K562 (cell line): ENCODE measurements around the gene CHST14. TPM values are rescaled to one million over a fixed set of nuclear protein-coding genes. Genes with fewer than 3 reads are reported as not detected.

ENCODE experiments used
- ASH1L ChIP-seq: fragments of 450-650 bp; IDR thresholded peaks from 2 replicates; pipeline ENCODE4 v1.6.1; 2018; ENCODE audit warnings: borderline replicate concordance, mild to moderate bottlenecking, low read depth; ENCODE audit not compliant: partially characterized antibody
- CBFB ChIP-seq: sonication (generic); formaldehyde crosslinking; IDR thresholded peaks from 2 replicates; pipeline ENCODE4 v1.4.0; 2020; ENCODE audit warnings: mild to moderate bottlenecking, missing genetic modification reagents
- CCAR2 ChIP-seq: fragments of 200-400 bp; formaldehyde crosslinking; IDR thresholded peaks from 2 replicates; pipeline ENCODE4 v1.6.1; 2017; ENCODE audit warnings: mild to moderate bottlenecking, low read depth, low read length
- HNRNPK ChIP-seq: fragments of 200-400 bp; formaldehyde crosslinking; IDR thresholded peaks from one replicate; pipeline ENCODE4 v1.6.1; 2018; ENCODE audit warnings: mild to moderate bottlenecking, low read depth, low read length; ENCODE audit not compliant: poor library complexity, severe bottlenecking
- NR3C1 ChIP-seq: sonication (generic); formaldehyde crosslinking; IDR thresholded peaks from 2 replicates; pipeline ENCODE4 v1.8.1; 2022; ENCODE audit warnings: missing genetic modification reagents
- PCBP1 ChIP-seq: fragments of 200-400 bp; formaldehyde crosslinking; IDR thresholded peaks from 2 replicates; pipeline ENCODE4 v1.6.1; 2018; ENCODE audit warnings: mild to moderate bottlenecking, low read depth, low read length; ENCODE audit not compliant: poor library complexity, severe bottlenecking
- PHTF2 ChIP-seq: fragments of 250-450 bp; sonication (Bioruptor Pico); IDR thresholded peaks from 2 replicates; pipeline ENCODE4 v1.5.0; 2021; ENCODE audit warnings: mild to moderate bottlenecking
- ZC3H4 ChIP-seq: sonication (generic); formaldehyde crosslinking; IDR thresholded peaks from 2 replicates; pipeline ENCODE4 v1.9.0; 2021; ENCODE audit warnings: missing genetic modification reagents, borderline replicate concordance
- ZNF184 ChIP-seq: sonication (generic); formaldehyde crosslinking; IDR thresholded peaks from 2 replicates; pipeline ENCODE4 v1.5.0; 2020; ENCODE audit warnings: missing genetic modification reagents
- polyA plus RNA-seq, 8 experiments: library from polyadenylated mRNA; depleted of rRNA in 4 of 8; stranded (reverse) in 5 of 8; unstranded in 3 of 8; fragments of >200 nt; fragmentation: Nextera tagmentation in 2 of 8; fragmentation: Illumina TruSeq in 1 of 8; extraction: Ambion mirVana in 2 of 8; extraction: Trizol in 1 of 8; gene quantifications; 2 replicates each; pipeline versions ENCODE4 v1.2.1 to v1.2.3, GENCODE V29; 2011 to 2014; ENCODE audit warnings: inconsistent platforms in 1 of 8, missing spikeins in 1 of 8
- total RNA-seq, 7 experiments: library from RNA; depleted of rRNA in 6 of 7; stranded (reverse); fragments of >200 nt in 6 of 7; fragmentation: Illumina TruSeq in 2 of 7; extraction: Trizol in 2 of 7; gene quantifications; 2 replicates each; pipeline versions ENCODE4 v1.2.1 to v1.2.3, GENCODE V29; 2011 to 2021; ENCODE audit warnings: low replicate concordance in 1 of 7
- TF ChIP-seq, protein P1 (sequence below): sonication (generic); formaldehyde crosslinking; IDR thresholded peaks from 2 replicates; pipeline ENCODE4 v1.8.1; 2022; ENCODE audit warnings: missing genetic modification reagents
- TF ChIP-seq, protein P2 (sequence below): fragments of 450-650 bp; IDR thresholded peaks from 2 replicates; pipeline ENCODE4 v1.6.1; 2017; ENCODE audit warnings: antibody characterized with exemption
- TF ChIP-seq, protein P3 (sequence below): sonication (generic); formaldehyde crosslinking; IDR thresholded peaks from 2 replicates; pipeline ENCODE4 v1.5.0; 2020; ENCODE audit warnings: missing genetic modification reagents
- TF ChIP-seq, protein P4 (sequence below): sonication (generic); formaldehyde crosslinking; IDR thresholded peaks from 2 replicates; pipeline ENCODE4 v1.9.0; 2022; ENCODE audit warnings: mild to moderate bottlenecking, missing genetic modification reagents
- TF ChIP-seq, protein P5 (sequence below): fragments of 450-650 bp; IDR thresholded peaks from 2 replicates; pipeline ENCODE4 v1.7.1; 2018; ENCODE audit warnings: mild to moderate bottlenecking, low read depth; ENCODE audit not compliant: partially characterized antibody

CHST14 gene
- total and polyA plus RNA-seq, 9 of the 15 experiments (the other 6 are each of a cell fraction or from before 2014, with no cell fraction given) = 1.6 to 12.1 (median 4.5) TPM

DNA sequence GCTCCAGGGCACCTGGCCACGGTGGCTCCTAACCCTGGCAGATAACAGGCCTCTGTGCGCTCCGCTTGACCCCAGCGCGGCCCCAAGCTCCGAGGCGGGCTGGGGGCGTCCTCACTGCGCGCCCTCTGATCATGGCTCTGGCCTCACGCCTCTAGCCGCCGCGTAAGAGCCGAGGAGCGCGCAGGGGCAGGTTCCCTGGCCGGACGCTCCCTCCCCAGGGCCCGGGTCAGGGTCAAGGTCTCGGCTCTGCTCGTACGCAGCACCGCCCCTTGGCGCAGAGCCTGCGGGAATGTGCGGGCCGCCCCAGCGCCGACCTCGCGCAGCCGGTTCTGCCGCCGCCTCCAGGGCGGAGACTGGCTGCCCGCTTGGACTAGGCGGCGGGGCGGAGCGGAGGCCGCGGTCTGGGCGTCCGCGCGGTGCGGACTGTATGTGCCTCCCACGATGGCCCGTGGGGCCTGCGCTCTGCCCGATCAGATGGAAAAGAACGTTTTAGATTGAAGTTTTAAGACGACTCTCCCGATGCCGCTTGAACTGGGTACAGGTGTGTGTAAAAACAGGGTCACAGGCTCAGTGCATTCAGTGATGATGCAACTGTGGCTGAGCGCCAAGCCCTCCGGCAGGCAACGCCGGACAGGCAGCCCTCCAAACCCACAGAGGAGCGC, 40.8 kb downstream of the CHST14 start (continued):
- TF ChIP-seq, protein P1, sequence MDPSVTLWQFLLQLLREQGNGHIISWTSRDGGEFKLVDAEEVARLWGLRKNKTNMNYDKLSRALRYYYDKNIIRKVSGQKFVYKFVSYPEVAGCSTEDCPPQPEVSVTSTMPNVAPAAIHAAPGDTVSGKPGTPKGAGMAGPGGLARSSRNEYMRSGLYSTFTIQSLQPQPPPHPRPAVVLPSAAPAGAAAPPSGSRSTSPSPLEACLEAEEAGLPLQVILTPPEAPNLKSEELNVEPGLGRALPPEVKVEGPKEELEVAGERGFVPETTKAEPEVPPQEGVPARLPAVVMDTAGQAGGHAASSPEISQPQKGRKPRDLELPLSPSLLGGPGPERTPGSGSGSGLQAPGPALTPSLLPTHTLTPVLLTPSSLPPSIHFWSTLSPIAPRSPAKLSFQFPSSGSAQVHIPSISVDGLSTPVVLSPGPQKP = no peak
- TF ChIP-seq HNRNPK = no peak
- TF ChIP-seq, protein P2, sequence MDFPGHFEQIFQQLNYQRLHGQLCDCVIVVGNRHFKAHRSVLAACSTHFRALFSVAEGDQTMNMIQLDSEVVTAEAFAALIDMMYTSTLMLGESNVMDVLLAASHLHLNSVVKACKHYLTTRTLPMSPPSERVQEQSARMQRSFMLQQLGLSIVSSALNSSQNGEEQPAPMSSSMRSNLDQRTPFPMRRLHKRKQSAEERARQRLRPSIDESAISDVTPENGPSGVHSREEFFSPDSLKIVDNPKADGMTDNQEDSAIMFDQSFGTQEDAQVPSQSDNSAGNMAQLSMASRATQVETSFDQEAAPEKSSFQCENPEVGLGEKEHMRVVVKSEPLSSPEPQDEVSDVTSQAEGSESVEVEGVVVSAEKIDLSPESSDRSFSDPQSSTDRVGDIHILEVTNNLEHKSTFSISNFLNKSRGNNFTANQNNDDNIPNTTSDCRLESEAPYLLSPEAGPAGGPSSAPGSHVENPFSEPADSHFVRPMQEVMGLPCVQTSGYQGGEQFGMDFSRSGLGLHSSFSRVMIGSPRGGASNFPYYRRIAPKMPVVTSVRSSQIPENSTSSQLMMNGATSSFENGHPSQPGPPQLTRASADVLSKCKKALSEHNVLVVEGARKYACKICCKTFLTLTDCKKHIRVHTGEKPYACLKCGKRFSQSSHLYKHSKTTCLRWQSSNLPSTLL = no peak
- TF ChIP-seq, protein P3, sequence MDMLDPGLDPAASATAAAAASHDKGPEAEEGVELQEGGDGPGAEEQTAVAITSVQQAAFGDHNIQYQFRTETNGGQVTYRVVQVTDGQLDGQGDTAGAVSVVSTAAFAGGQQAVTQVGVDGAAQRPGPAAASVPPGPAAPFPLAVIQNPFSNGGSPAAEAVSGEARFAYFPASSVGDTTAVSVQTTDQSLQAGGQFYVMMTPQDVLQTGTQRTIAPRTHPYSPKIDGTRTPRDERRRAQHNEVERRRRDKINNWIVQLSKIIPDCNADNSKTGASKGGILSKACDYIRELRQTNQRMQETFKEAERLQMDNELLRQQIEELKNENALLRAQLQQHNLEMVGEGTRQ (CRISPR knock-in tag) = no peak
- no peak for TF ChIP-seq PHTF2
- TF ChIP-seq NR3C1 (CRISPR knock-in tag) = no peak
- no peak for TF ChIP-seq ZNF184 (CRISPR knock-in tag)
- TF ChIP-seq CCAR2 = no peak
- no peak for TF ChIP-seq CBFB (CRISPR knock-in tag)
- TF ChIP-seq, protein P4, sequence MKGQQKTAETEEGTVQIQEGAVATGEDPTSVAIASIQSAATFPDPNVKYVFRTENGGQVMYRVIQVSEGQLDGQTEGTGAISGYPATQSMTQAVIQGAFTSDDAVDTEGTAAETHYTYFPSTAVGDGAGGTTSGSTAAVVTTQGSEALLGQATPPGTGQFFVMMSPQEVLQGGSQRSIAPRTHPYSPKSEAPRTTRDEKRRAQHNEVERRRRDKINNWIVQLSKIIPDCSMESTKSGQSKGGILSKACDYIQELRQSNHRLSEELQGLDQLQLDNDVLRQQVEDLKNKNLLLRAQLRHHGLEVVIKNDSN (CRISPR knock-in tag) = no peak; the same call in 1 of the 2 replicates
- TF ChIP-seq PCBP1 = no peak
- TF ChIP-seq ASH1L = no peak
- TF ChIP-seq, protein P5, sequence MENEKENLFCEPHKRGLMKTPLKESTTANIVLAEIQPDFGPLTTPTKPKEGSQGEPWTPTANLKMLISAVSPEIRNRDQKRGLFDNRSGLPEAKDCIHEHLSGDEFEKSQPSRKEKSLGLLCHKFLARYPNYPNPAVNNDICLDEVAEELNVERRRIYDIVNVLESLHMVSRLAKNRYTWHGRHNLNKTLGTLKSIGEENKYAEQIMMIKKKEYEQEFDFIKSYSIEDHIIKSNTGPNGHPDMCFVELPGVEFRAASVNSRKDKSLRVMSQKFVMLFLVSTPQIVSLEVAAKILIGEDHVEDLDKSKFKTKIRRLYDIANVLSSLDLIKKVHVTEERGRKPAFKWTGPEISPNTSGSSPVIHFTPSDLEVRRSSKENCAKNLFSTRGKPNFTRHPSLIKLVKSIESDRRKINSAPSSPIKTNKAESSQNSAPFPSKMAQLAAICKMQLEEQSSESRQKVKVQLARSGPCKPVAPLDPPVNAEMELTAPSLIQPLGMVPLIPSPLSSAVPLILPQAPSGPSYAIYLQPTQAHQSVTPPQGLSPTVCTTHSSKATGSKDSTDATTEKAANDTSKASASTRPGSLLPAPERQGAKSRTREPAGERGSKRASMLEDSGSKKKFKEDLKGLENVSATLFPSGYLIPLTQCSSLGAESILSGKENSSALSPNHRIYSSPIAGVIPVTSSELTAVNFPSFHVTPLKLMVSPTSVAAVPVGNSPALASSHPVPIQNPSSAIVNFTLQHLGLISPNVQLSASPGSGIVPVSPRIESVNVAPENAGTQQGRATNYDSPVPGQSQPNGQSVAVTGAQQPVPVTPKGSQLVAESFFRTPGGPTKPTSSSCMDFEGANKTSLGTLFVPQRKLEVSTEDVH = no peak
- TF ChIP-seq ZC3H4 (CRISPR knock-in tag) = no peak
- TF ChIP-seq, all 486 proteins: peak for 99
